Neural progenitor cell (in vitro differentiated cells): Measurements from ENCODE around the gene PRR30. TPM values are rescaled to one million over a fixed set of nuclear protein-coding genes. Genes with fewer than 3 reads are reported as not detected.

Experiments used
- DNase-seq: peaks from one replicate; pipeline ENCODE4 v3.0.0-alpha.2; 2016; ENCODE audit warnings: low spot score
- H2AFZ ChIP-seq: fragments of 200-600 bp; sonication (generic); replicated peaks from 2 replicates; pipeline ENCODE4 v1.6.1; 2016; ENCODE audit warnings: antibody characterized with exemption
- H3F3A ChIP-seq: fragments of 200-600 bp; sonication (generic); 2 replicates; pipeline ENCODE4 v1.6.1; 2016; ENCODE audit warnings: antibody characterized with exemption, low read depth
- H3K27ac ChIP-seq: fragments of 200-600 bp; sonication (generic); 2 replicates; pipeline ENCODE4 v1.5.1; 2016; ENCODE audit warnings: mild to moderate bottlenecking
- H3K27me3 ChIP-seq: fragments of 200-600 bp; sonication (generic); 2 replicates; pipeline ENCODE4 v1.6.1; 2016; ENCODE audit warnings: mild to moderate bottlenecking, moderate library complexity
- H3K36me3 ChIP-seq: fragments of 200-600 bp; sonication (generic); 2 replicates; pipeline ENCODE4 v1.5.1; 2016
- H3K4me1 ChIP-seq: fragments of 200-600 bp; sonication (generic); 2 replicates; pipeline ENCODE4 v1.6.1; 2016; ENCODE audit warnings: mixed run types
- H3K4me2 ChIP-seq: fragments of 200-600 bp; sonication (generic); 2 replicates; pipeline ENCODE4 v1.6.1; 2016
- H3K4me3 ChIP-seq: fragments of 200-600 bp; sonication (generic); 2 replicates; pipeline ENCODE4 v1.5.1; 2016
- H3K79me2 ChIP-seq: fragments of 200-600 bp; sonication (generic); 2 replicates; pipeline ENCODE4 v1.6.1; 2016; ENCODE audit warnings: low read depth
- H3K9ac ChIP-seq: fragments of 200-600 bp; sonication (generic); 2 replicates; pipeline ENCODE4 v1.6.1; 2016
- H3K9me3 ChIP-seq: fragments of 200-600 bp; sonication (generic); 2 replicates; pipeline ENCODE4 v1.5.1; 2016; ENCODE audit warnings: low read depth
- H4K20me1 ChIP-seq: fragments of 200-600 bp; sonication (generic); 2 replicates; pipeline ENCODE4 v1.6.1; 2016; ENCODE audit warnings: low read depth
- H3K27ac Mint-ChIP-seq: 3 replicates; pipeline ENCODE4 v1.8.0; 2021; ENCODE audit warnings: mixed read lengths
- H3K27me3 Mint-ChIP-seq: 2 replicates; pipeline ENCODE4 v1.8.0; 2022; ENCODE audit warnings: low read depth, mild to moderate bottlenecking, inconsistent platforms, moderate library complexity, mixed read lengths; ENCODE audit not compliant: insufficient read depth
- H3K36me3 Mint-ChIP-seq: 3 replicates; pipeline ENCODE4 v1.8.0; 2021; ENCODE audit warnings: mixed read lengths
- H3K4me1 Mint-ChIP-seq: 3 replicates; pipeline ENCODE4 v1.8.0; 2021; ENCODE audit warnings: mixed read lengths
- H3K4me3 Mint-ChIP-seq: 3 replicates; pipeline ENCODE4 v1.8.0; 2021; ENCODE audit warnings: mild to moderate bottlenecking, moderate library complexity, mixed read lengths
- H3K9me3 Mint-ChIP-seq: 3 replicates; pipeline ENCODE4 v1.8.0; 2020; ENCODE audit warnings: mixed read lengths
- CTCF ChIP-seq: fragments of 200-600 bp; sonication (generic); IDR thresholded peaks from 2 replicates; pipeline ENCODE4 v1.5.1; 2017; ENCODE audit warnings: antibody characterized with exemption, mild to moderate bottlenecking
- EZH2 ChIP-seq: fragments of 200-600 bp; sonication (generic); IDR thresholded peaks from 2 replicates; pipeline ENCODE4 v1.6.1; 2017; ENCODE audit warnings: antibody characterized with exemption, mild to moderate bottlenecking, moderate library complexity
- EZH2phosphoT487 ChIP-seq: fragments of 200-600 bp; sonication (generic); IDR thresholded peaks from 2 replicates; pipeline ENCODE4 v1.6.1; 2017; ENCODE audit warnings: antibody characterized with exemption
- total RNA-seq: library from RNA; depleted of rRNA; stranded (reverse); fragments of >200 nt; gene quantifications from 2 replicates; pipeline ENCODE4 v1.2.3, GENCODE V29; 2015; ENCODE audit warnings: low replicate concordance

The PRR30 gene
- total RNA-seq, 1 donor from 2014 or later: not detected

- Histone ChIP-seq H3K36me3 (no peaks in the 10 kb centered on the region), H3K9me3 (no peaks in the 10 kb centered on the region), H3K4me3 (no peak overlapping the region), H3K27ac (no peak overlapping the region), H3K4me2 (no peak overlapping the region), H2AFZ (no peak overlapping the region), H3K4me1 (no peaks in the 10 kb centered on the region), H3K79me2 (no peaks in the 10 kb centered on the region), H4K20me1 (no peaks in the 10 kb centered on the region), H3K9ac (no peak overlapping the region), H3K27me3 (no peaks in the 10 kb centered on the region), H3F3A (no peaks in the 10 kb centered on the region)
- Mint-ChIP-seq H3K27me3 (peaks cover 4% of the 10 kb centered on the region), H3K36me3 (no peaks in the 10 kb centered on the region), H3K4me3 (no peak overlapping the region), H3K9me3 (peaks cover 2% of the 10 kb centered on the region), H3K27ac (no peak overlapping the region), H3K4me1 (no peaks in the 10 kb centered on the region)
- TF ChIP-seq CTCF (no peak), EZH2phosphoT487 (no peak)
- no peak for DNase-seq
These were observed 10.6 kb upstream of the PRR30 start for GRCh38 chr2:27149570-27150405.

- Histone ChIP-seq H3K36me3 (no peaks in the 10 kb centered on the region), H3K9ac (no peak within 1 kb of the TSS), H2AFZ (no peak within 1 kb of the TSS), H3K9me3 (no peaks in the 10 kb centered on the region), H3K79me2 (no peaks in the 10 kb centered on the region), H3K4me2 (no peak within 1 kb of the TSS), H3F3A (no peaks in the 10 kb centered on the region), H3K4me3 (no peak within 1 kb of the TSS), H3K27me3 (no peaks in the 10 kb centered on the region), H3K27ac (no peak within 1 kb of the TSS), H4K20me1 (no peaks in the 10 kb centered on the region), H3K4me1 (no peaks in the 10 kb centered on the region)
- no peak for TF ChIP-seq EZH2
- Mint-ChIP-seq H3K27me3 (peaks cover 4% of the 10 kb centered on the region), H3K4me3 (no peak within 1 kb of the TSS), H3K9me3 (peaks cover 2% of the 10 kb centered on the region), H3K36me3 (no peaks in the 10 kb centered on the region), H3K27ac (no peak within 1 kb of the TSS), H3K4me1 (no peaks in the 10 kb centered on the region)
- DNase-seq: no peak
These were observed 9.7 kb upstream of the PRR30 start, which contains the start of gene TCF23 for GRCh38 chr2:27148801-27149439. TCF23 (plus strand) TSS chr2:27149004; CDS start chr2:27149134, 130 bp downstream.

GRCh38 chr2:27147935-27148334 lies 8.7 kb upstream of the PRR30 start:
- peaks cover 2% of the 10 kb centered on the region for H3K27me3 Mint-ChIP-seq
- no peaks in the 10 kb centered on the region for H3K4me1 Mint-ChIP-seq
- Histone ChIP-seq H3K27ac (no peak overlapping the region), H3F3A (no peaks in the 10 kb centered on the region), H3K79me2 (no peaks in the 10 kb centered on the region), H3K4me2 (no peak overlapping the region), H3K36me3 (no peaks in the 10 kb centered on the region), H2AFZ (no peak overlapping the region), H3K4me3 (no peak overlapping the region), H3K4me1 (no peaks in the 10 kb centered on the region), H3K9me3 (no peaks in the 10 kb centered on the region), H3K9ac (no peak overlapping the region), H3K27me3 (peaks cover 6% of the 10 kb centered on the region), H4K20me1 (no peaks in the 10 kb centered on the region)
- no peaks in the 10 kb centered on the region for H3K36me3 Mint-ChIP-seq
- H3K9me3 Mint-ChIP-seq: peaks cover 2% of the 10 kb centered on the region
- no peak overlapping the region for H3K27ac Mint-ChIP-seq
- H3K4me3 Mint-ChIP-seq: no peak overlapping the region
- DNase-seq: no peak
- no peak for TF ChIP-seq EZH2
- no peak for TF ChIP-seq CTCF
- TF ChIP-seq EZH2phosphoT487: no peak

GRCh38 chr2:27145682-27146081 lies 6.5 kb upstream of the PRR30 start:
- no peak overlapping the region for H3K27ac Mint-ChIP-seq
- H3K4me1 Mint-ChIP-seq: no peaks in the 10 kb centered on the region
- TF ChIP-seq EZH2 (no peak), CTCF (no peak), EZH2phosphoT487 (no peak)
- Histone ChIP-seq H3K79me2 (no peaks in the 10 kb centered on the region), H3K36me3 (no peaks in the 10 kb centered on the region), H3K9me3 (no peaks in the 10 kb centered on the region), H3K4me1 (no peaks in the 10 kb centered on the region), H4K20me1 (no peaks in the 10 kb centered on the region), H3K27ac (no peak overlapping the region), H3K9ac (no peak overlapping the region), H3K4me2 (no peak overlapping the region), H3K27me3 (peaks cover 12% of the 10 kb centered on the region), H3K4me3 (no peak overlapping the region), H3F3A (no peaks in the 10 kb centered on the region), H2AFZ (no peak overlapping the region)
- H3K4me3 Mint-ChIP-seq: no peak overlapping the region
- H3K36me3 Mint-ChIP-seq: no peaks in the 10 kb centered on the region
- H3K27me3 Mint-ChIP-seq: peaks cover 2% of the 10 kb centered on the region
- peaks cover 3% of the 10 kb centered on the region for H3K9me3 Mint-ChIP-seq
- no peak for DNase-seq
